Measurements from ENCODE around the gene MFSD12. TPM values are rescaled to one million over a fixed set of nuclear protein-coding genes. Genes with fewer than 3 reads are reported as not detected.

Gene MFSD12
- total and polyA plus RNA-seq, 4 donors, result 9.4 to 43.6 (median 24.6) TPM

DNA sequence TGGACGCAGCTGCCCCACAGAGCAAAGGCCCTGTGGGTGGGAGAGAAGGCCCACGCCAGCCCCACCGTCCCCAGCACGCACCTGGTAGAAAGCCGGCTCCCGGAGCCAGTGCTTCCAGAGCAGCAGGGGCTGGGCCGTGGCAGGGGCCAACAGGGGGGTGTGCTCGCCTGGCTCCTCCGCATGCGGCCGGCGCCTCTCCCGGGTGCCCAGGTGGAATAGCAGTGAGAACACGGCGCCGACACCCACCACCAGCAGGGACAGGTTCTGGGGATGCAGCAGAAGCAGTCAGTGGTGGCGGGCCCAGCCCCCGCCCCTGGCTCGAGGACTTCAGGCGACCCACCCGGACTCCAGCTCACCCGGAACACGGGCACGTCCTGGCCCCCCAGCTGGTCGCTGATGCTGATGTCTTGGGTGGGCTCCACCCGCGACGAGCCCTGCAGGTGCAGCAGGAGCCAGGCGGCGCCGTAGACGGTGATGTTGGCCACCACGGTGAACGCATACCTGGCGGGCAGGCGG, 9.6 kb downstream of the MFSD12 start (continued):
- TF ChIP-seq, protein P1, sequence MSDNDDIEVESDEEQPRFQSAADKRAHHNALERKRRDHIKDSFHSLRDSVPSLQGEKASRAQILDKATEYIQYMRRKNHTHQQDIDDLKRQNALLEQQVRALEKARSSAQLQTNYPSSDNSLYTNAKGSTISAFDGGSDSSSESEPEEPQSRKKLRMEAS (IDR thresholded peaks at IDR 0.05), result no peak
- TF ChIP-seq EGR1 (IDR thresholded peaks at IDR 0.05; ENCODE audit: low read depth in 2 of 2), result no peak

DNA sequence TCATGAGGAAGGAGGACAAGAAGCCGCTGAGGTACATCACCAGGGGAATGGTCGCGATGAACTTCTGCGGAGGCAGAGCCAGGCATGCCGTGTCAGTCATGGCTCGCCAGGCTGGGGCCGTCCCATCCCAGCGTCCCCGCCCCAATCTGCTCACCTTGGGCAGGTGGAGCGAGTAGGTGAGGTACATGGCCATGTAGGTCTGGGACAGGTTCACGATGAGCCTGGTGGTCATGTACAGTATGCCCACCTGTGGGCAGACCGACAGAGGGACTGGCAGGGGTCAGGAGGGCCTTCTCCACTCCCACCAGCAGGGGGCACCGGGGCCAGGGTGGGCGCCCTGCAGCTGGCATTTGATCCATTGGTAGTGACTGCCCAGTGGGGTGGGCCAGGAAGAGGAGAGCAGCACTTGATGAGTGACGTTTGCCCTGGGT, 10.1 kb downstream of the MFSD12 start:
- Histone ChIP-seq H3K9me3 (ENCODE audit: control insufficient read depth in 4 of 4, low read length in 3 of 4) (no peaks in the 10 kb centered on the region), H3K4me1 (ENCODE audit: control insufficient read depth in 4 of 4, insufficient read depth in 4 of 4, low read length in 3 of 4) (peaks cover 0 to 5% (median 1%) of the 10 kb centered on the region in 4 donors), H3K4me3 (ENCODE audit: low read depth in 1 of 3, low read length in 3 of 3) (no peak overlapping the region), H3K9ac (ENCODE audit: low read depth in 1 of 2, low read length in 2 of 2) (no peak overlapping the region), H3K27ac (ENCODE audit: low read depth in 1 of 2, low read length in 2 of 2) (no peak overlapping the region), H3K27me3 (ENCODE audit: control insufficient read depth in 4 of 4, insufficient read depth in 4 of 4, low read length in 3 of 4) (no peaks in the 10 kb centered on the region), H3K36me3 (ENCODE audit: control insufficient read depth in 4 of 4, insufficient read depth in 3 of 4, low read depth in 1 of 4, low read length in 3 of 4) (peaks cover 0 to 12% (median 8%) of the 10 kb centered on the region in 4 donors)
- WGBS, result 92% methylated on average over 15 of the region's 15 CpGs
- TF ChIP-seq, protein P2, sequence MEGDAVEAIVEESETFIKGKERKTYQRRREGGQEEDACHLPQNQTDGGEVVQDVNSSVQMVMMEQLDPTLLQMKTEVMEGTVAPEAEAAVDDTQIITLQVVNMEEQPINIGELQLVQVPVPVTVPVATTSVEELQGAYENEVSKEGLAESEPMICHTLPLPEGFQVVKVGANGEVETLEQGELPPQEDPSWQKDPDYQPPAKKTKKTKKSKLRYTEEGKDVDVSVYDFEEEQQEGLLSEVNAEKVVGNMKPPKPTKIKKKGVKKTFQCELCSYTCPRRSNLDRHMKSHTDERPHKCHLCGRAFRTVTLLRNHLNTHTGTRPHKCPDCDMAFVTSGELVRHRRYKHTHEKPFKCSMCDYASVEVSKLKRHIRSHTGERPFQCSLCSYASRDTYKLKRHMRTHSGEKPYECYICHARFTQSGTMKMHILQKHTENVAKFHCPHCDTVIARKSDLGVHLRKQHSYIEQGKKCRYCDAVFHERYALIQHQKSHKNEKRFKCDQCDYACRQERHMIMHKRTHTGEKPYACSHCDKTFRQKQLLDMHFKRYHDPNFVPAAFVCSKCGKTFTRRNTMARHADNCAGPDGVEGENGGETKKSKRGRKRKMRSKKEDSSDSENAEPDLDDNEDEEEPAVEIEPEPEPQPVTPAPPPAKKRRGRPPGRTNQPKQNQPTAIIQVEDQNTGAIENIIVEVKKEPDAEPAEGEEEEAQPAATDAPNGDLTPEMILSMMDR (IDR thresholded peaks at IDR 0.05; ENCODE audit: low read depth, low read length, missing input control), result peak; percentile 23
- TF ChIP-seq TAF1 (conservative IDR thresholded peaks at IDR 0.05) (no peak), RAD21 (IDR thresholded peaks at IDR 0.05) (peak in 1 of 2 donors; percentile 39)
- TF ChIP-seq, protein P3, sequence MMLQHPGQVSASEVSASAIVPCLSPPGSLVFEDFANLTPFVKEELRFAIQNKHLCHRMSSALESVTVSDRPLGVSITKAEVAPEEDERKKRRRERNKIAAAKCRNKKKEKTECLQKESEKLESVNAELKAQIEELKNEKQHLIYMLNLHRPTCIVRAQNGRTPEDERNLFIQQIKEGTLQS (IDR thresholded peaks at IDR 0.05), result no peak
- no peak for DNase-seq (ENCODE audit: low spot score)

DNA sequence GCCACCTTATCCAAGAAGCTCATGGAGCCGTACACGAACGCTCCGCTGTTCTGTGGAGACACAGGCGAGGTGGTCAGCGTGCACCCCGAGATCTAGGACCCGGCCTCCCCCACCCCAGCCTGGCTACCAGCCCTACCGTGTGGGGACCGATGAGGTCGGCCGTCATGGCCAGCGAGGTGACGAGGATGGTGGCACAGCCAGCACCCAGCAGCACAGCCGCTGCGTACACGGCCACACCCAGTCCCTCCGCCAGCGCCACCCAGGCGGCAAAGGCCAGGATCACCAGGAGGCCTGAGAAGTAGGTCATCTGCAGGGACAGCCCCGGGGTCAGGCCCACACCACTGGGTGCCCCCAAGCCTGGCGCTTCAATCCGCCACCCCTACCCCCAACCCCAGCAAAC, 11.3 kb downstream of the MFSD12 start:
- no peak for DNase-seq (ENCODE audit: low spot score)
- peaks cover 0 to 12% (median 8%) of the 10 kb centered on the region in 4 donors for H3K36me3 ChIP-seq (ENCODE audit: control insufficient read depth in 4 of 4, insufficient read depth in 3 of 4, low read depth in 1 of 4, low read length in 3 of 4)
- H3K9ac ChIP-seq (ENCODE audit: low read depth in 1 of 2, low read length in 2 of 2), result no peak overlapping the region
- no peak overlapping the region for H3K4me3 ChIP-seq (ENCODE audit: low read depth in 1 of 3, low read length in 3 of 3)
- no peaks in the 10 kb centered on the region for H3K27me3 ChIP-seq (ENCODE audit: control insufficient read depth in 4 of 4, insufficient read depth in 4 of 4, low read length in 3 of 4)
- H3K27ac ChIP-seq (ENCODE audit: low read depth in 1 of 2, low read length in 2 of 2), result no peak overlapping the region
- peaks cover 0 to 5% (median 1%) of the 10 kb centered on the region in 4 donors for H3K4me1 ChIP-seq (ENCODE audit: control insufficient read depth in 4 of 4, insufficient read depth in 4 of 4, low read length in 3 of 4)
- WGBS, result 84% methylated on average over 23 of the region's 23 CpGs
- TF ChIP-seq HNF4A (conservative IDR thresholded peaks at IDR 0.05), result no peak
- no peak for TF ChIP-seq SP1 (IDR thresholded peaks at IDR 0.05)
- no peak for TF ChIP-seq TAF1 (conservative IDR thresholded peaks at IDR 0.05)
- TF ChIP-seq RXRA (IDR thresholded peaks at IDR 0.05), result no peak
- TF ChIP-seq, protein P1 (IDR thresholded peaks at IDR 0.05), result no peak
- TF ChIP-seq, protein P2 (IDR thresholded peaks at IDR 0.05; ENCODE audit: low read depth, low read length, missing input control), result no peak
- TF ChIP-seq, protein P4, sequence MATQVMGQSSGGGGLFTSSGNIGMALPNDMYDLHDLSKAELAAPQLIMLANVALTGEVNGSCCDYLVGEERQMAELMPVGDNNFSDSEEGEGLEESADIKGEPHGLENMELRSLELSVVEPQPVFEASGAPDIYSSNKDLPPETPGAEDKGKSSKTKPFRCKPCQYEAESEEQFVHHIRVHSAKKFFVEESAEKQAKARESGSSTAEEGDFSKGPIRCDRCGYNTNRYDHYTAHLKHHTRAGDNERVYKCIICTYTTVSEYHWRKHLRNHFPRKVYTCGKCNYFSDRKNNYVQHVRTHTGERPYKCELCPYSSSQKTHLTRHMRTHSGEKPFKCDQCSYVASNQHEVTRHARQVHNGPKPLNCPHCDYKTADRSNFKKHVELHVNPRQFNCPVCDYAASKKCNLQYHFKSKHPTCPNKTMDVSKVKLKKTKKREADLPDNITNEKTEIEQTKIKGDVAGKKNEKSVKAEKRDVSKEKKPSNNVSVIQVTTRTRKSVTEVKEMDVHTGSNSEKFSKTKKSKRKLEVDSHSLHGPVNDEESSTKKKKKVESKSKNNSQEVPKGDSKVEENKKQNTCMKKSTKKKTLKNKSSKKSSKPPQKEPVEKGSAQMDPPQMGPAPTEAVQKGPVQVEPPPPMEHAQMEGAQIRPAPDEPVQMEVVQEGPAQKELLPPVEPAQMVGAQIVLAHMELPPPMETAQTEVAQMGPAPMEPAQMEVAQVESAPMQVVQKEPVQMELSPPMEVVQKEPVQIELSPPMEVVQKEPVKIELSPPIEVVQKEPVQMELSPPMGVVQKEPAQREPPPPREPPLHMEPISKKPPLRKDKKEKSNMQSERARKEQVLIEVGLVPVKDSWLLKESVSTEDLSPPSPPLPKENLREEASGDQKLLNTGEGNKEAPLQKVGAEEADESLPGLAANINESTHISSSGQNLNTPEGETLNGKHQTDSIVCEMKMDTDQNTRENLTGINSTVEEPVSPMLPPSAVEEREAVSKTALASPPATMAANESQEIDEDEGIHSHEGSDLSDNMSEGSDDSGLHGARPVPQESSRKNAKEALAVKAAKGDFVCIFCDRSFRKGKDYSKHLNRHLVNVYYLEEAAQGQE (IDR thresholded peaks at IDR 0.05), result no peak
- TF ChIP-seq RAD21 (IDR thresholded peaks at IDR 0.05), result no peak
- no peak for TF ChIP-seq EGR1 (IDR thresholded peaks at IDR 0.05; ENCODE audit: low read depth in 2 of 2)
- no peak for TF ChIP-seq HNF4G (IDR thresholded peaks at IDR 0.05)
- TF ChIP-seq, protein P5, sequence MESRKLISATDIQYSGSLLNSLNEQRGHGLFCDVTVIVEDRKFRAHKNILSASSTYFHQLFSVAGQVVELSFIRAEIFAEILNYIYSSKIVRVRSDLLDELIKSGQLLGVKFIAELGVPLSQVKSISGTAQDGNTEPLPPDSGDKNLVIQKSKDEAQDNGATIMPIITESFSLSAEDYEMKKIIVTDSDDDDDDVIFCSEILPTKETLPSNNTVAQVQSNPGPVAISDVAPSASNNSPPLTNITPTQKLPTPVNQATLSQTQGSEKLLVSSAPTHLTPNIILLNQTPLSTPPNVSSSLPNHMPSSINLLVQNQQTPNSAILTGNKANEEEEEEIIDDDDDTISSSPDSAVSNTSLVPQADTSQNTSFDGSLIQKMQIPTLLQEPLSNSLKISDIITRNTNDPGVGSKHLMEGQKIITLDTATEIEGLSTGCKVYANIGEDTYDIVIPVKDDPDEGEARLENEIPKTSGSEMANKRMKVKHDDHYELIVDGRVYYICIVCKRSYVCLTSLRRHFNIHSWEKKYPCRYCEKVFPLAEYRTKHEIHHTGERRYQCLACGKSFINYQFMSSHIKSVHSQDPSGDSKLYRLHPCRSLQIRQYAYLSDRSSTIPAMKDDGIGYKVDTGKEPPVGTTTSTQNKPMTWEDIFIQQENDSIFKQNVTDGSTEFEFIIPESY (IDR thresholded peaks at IDR 0.05), result no peak
- TF ChIP-seq YY1 (IDR thresholded peaks at IDR 0.05), result no peak
- TF ChIP-seq, protein P3 (IDR thresholded peaks at IDR 0.05), result no peak
- no peaks in the 10 kb centered on the region for H3K9me3 ChIP-seq (ENCODE audit: control insufficient read depth in 4 of 4, low read length in 3 of 4)

Measured in liver (tissue), 9 donors.